ENCODE results near the gene CTH. TPM values are rescaled to one million over a fixed set of nuclear protein-coding genes. Genes with fewer than 3 reads are reported as not detected.

Gene CTH
- total and polyA plus RNA-seq, 11 donors = 0.74 to 3.9 (median 1.6) TPM

DNA sequence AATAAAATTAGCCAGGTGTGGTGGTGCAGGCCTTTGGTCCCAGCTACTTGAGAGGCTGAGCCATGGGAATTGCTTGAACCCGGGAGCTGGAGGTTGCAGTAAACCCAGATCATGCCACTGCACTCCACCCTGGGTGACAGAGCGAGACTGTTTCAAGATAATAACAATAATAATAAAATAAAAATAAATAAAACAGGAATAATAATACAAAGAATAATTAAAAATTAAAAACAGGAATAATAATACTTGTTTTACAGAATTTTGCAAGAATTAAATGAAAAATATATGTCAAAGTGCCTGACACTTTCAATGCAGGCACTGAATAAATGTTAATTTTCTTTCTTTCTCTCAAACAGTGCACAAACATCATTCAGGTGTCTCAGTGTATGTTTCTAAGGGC lies 26.5 kb upstream of the CTH start:
- ATAC-seq (no peak), DNase-seq (no peak)
- 85 to 96% (median 94%) methylated on average over 2 of the region's 2 CpGs for WGBS, 4 donors
- H3K36me3 ChIP-seq = no peaks in the 10 kb centered on the region
- no peaks in the 10 kb centered on the region for H3K27me3 ChIP-seq
- no peak overlapping the region for H3K27ac ChIP-seq
- no peaks in the 10 kb centered on the region for H3K4me1 ChIP-seq
- intact Hi-C loops (cut with DNase I) = no loop called here
- H3K9me3 ChIP-seq = no peaks in the 10 kb centered on the region
- TF ChIP-seq POLR2A (IDR thresholded peaks at IDR 0.05) = no peak
- no peak for TF ChIP-seq CTCF (IDR thresholded peaks at IDR 0.05)
- H3K4me3 ChIP-seq = no peak overlapping the region

DNA sequence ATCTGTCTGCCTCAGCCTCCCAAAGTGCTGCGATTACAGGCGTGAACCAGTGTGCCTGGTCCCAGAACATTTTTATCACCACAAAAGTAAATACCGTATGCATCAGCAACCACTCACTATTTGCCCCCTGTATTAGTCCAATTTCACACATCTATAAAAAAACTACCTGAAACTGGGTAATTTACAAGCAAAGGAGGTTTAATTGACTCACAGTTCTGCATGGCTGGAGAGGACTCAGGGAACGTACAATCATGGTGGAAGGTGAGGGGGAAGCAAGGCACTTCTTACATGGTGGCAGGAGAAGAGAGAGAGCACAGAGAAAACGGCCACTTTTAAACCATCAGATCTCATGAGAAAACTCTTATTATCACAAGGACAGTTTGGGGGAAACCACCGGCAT lies 25.6 kb upstream of the CTH start:
- intact Hi-C loops (cut with DNase I) = no loop called here
- H3K4me3 ChIP-seq = no peak overlapping the region
- no peaks in the 10 kb centered on the region for H3K27me3 ChIP-seq
- H3K36me3 ChIP-seq = no peaks in the 10 kb centered on the region
- 88 to 94% (median 92%) methylated on average over 6 of the region's 6 CpGs for WGBS, 4 donors
- no peak for DNase-seq
- H3K9me3 ChIP-seq = no peaks in the 10 kb centered on the region
- ATAC-seq = no peak
- no peak for TF ChIP-seq CTCF (IDR thresholded peaks at IDR 0.05)
- TF ChIP-seq POLR2A (IDR thresholded peaks at IDR 0.05) = no peak
- no peak overlapping the region for H3K27ac ChIP-seq
- H3K4me1 ChIP-seq = no peaks in the 10 kb centered on the region

- no peak for TF ChIP-seq POLR2A (IDR thresholded peaks at IDR 0.05)
- no peak for TF ChIP-seq CTCF (IDR thresholded peaks at IDR 0.05)
- H3K27me3 ChIP-seq = no peaks in the 10 kb centered on the region
- WGBS, 4 donors = 91 to 99% (median 96%) methylated on average over 2 of the region's 2 CpGs
- intact Hi-C loops (cut with DNase I) = no loop called here
- H3K4me3 ChIP-seq = no peak overlapping the region
- no peak for DNase-seq
- no peak for ATAC-seq
- no peaks in the 10 kb centered on the region for H3K4me1 ChIP-seq
- H3K36me3 ChIP-seq = no peaks in the 10 kb centered on the region
- no peak overlapping the region for H3K27ac ChIP-seq
- H3K9me3 ChIP-seq = no peaks in the 10 kb centered on the region
Observed at GRCh38 chr1:70386121-70386520, 24.9 kb upstream of the CTH start.

DNA sequence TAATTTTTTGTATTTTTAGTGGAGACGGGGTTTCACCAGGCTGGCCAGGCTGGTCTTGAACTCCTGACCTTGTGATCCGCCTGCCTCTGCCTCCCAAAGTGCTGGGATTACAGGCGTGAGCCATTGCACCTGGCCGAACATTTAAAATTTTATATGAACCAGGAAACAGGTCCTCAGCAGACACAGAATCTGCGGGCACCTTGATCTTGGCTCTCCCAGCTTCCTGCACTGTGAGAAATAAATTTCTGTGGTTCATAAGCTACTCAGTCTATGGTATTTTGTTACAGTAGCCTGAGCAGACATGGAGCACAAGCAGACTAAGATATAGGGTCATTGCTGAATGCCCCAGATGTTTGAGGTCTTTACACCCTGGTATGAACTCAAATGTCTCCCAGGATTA lies 23.6 kb upstream of the CTH start:
- H3K36me3 ChIP-seq = no peaks in the 10 kb centered on the region
- no peak for TF ChIP-seq POLR2A (IDR thresholded peaks at IDR 0.05)
- no peak for TF ChIP-seq CTCF (IDR thresholded peaks at IDR 0.05)
- DNase-seq (no peak), ATAC-seq (no peak)
- H3K4me3 ChIP-seq = no peak overlapping the region
- H3K4me1 ChIP-seq = no peaks in the 10 kb centered on the region
- H3K27ac ChIP-seq = no peak overlapping the region
- intact Hi-C loops (cut with DNase I) = no loop called here
- H3K9me3 ChIP-seq = no peaks in the 10 kb centered on the region
- H3K27me3 ChIP-seq = no peaks in the 10 kb centered on the region
- WGBS, 4 donors = 88 to 98% (median 92%) methylated on average over 5 of the region's 5 CpGs
